CD4-positive, alpha-beta T cell treated with Interleukin-17A for 4 hours (primary cell): ENCODE results near the gene GLOD5.
A peak's percentile ranks its signal among the peaks of the same experiment; 100 is the strongest.

ENCODE experiments used
- DNase-seq: peaks from one replicate; pipeline ENCODE4 v3.0.0-alpha.2; 2020; ENCODE audit warnings: mixed read lengths

GLOD5 gene

GRCh38 chrX:48761674-48762471, at the start of gene GLOD5:
GLOD5 (plus strand) TSS chrX:48761747; CDS start chrX:48761791, 44 bp downstream.
- DNase-seq: peak; percentile 5

GRCh38 chrX:48711929-48712505, 49.5 kb upstream of the GLOD5 start:
- DNase-seq: no peak

- DNase-seq: no peak
Observed at GRCh38 chrX:48713847-48714246, 47.7 kb upstream of the GLOD5 start.

- DNase-seq: no peak
Observed at GRCh38 chrX:48714573-48714972, 47.0 kb upstream of the GLOD5 start.

DNA sequence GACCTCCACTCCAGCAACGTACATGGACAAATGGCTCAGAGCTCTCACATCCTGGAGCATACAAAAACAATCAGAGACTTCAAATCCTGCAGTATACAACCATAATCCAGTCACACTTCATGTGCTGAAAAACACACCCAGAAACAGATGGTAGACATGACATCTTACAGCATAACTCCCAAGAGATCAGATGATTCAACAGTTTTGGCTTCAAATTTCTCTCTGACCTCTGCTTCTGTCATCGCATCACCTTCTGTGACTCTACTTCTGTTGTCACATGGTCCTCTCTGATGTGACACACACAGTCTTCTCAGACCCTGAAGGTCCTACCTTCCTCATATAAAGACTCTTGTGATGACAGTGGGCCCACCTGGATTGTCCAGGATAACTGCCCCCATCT, 46.5 kb upstream of the GLOD5 start:
- DNase-seq: no peak

- no peak for DNase-seq
Observed at GRCh38 chrX:48715876-48716502, 45.6 kb upstream of the GLOD5 start.

- no peak for DNase-seq
Observed at GRCh38 chrX:48719958-48720357, 41.6 kb upstream of the GLOD5 start.

GRCh38 chrX:48720577-48721250, 40.8 kb upstream of the GLOD5 start:
- DNase-seq: no peak

GRCh38 chrX:48721916-48722315, 39.6 kb upstream of the GLOD5 start:
- DNase-seq: no peak

- DNase-seq: no peak
Observed at GRCh38 chrX:48726596-48726995, 35.0 kb upstream of the GLOD5 start.

DNA sequence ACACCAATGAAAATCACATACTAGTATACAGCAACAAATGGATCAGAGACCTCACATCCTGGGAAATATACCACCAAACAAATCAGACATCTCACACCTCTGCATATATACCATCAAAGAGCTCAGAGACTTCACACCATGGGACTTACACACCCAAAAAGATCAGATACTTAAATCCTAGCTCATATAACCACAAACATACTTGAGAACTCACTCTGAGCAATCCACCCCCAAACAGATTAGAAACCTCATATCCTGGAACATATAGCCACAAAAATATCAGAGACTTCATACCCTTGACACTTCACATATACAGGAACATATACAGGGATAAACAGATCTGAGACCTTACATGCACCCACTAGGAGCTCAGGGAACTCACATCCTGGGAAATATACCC, 32.9 kb upstream of the GLOD5 start:
- DNase-seq: no peak

DNA sequence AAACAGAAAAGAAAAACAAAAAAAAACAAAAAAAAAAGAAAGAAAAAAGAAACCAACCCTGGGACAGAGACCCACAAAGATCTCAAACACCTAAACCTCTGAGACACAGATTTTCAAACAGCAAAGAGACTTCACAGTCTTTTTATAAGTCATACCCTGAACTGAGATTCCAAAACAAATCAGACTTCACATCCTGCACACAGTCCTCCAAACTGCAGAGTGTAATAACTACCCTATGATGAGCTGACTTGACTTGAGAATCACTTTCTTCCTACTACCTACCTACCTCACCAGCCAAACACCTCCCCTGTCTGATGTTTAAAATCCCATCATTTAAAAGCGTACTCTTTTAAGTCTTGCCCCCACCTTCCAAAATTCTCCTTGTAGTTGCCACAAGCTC, 25.2 kb upstream of the GLOD5 start:
- no peak for DNase-seq

- DNase-seq: no peak
Observed at GRCh38 chrX:48736878-48737212, 24.7 kb upstream of the GLOD5 start.

- peak; percentile 87 for DNase-seq
Observed at GRCh38 chrX:48737213-48737938, 24.2 kb upstream of the GLOD5 start.

- DNase-seq: no peak
Observed at GRCh38 chrX:48737940-48738339, 23.6 kb upstream of the GLOD5 start.

DNA sequence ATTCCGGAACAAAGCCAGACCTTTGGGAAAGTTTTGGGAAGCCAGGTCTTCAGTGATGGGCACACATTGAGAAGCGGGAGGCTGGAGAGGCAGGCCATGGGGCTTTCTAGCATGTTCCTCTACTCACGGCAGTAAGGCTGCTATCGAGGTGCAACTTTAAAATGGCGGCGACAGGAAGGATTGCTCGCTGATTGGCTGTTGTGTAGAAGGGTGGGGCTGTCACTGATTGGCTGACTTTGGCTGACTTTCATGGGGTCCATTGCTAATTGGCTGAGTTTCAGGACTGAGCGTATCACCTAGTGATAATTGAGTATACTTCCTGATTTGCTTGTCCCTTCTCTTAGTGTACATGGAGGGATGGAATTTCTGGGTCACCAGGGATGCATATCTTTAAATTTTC, 19.7 kb upstream of the GLOD5 start:
- DNase-seq: no peak

DNA sequence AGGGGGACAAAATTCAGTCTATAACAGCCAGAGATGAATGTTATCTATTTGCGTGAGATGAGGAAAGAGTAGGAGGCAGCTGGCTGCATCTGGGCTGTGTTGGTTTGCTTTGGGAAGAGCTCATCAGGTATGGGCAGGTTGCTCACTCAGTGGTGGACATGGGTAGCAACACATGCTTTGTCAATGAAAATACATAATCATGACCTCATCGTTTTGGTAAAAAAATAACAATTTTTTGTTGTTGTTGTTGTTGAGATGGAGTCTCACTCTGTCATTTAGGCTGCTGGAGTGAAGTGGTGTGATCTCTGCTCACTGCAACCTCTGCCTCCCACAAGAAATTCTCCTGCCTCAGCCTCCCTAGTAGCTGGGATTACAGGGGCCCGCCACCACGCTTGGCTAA, 16.3 kb upstream of the GLOD5 start:
- DNase-seq: no peak

DNA sequence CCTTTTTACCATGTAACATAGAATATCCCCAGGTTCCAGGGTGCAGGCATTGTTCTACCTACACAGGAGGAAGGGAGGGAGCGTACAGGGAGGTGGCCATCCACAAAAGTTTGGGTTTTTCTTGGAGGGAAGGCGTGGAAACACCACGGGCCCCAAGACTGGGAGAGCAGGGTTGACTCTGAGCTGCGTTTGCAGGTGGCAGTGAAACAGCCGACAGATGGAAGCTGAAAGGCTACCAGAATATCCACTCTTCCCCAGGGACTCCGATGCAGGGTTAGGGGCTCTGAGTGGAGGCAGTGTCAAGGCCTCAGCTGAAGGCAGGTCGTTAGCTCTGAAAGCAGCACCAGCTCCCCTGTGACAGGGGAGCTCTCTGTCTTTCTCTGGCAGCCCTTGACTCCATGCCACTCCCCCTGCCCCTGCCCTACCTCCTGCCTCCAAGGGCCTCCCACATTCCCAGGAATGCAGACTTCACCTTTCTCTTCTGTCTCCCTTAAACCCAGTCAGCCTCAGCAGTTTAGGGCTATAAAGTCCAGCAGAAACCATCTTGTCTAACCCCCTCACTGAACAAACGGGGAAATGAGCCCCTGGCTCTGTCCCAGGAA, 14.0 kb upstream of the GLOD5 start:
- DNase-seq: no peak

DNA sequence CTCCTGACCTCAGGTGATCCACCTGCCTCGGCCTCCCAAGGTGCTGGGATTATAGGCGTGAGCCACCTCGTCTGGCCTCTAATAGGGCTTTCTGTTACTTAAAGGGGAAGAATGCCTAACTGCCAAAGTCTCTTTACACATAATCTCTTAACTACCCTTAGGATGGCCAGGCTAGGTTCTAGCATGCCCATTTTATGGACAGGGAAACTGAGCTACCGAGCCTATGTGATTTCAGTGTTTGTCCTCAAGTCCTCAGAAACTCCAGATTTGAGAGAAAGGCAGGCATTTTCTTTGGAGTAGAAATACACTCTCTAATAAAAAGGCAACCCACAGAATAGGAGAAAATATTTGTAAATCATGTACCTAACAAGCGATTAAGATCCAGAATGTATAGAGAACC, 12.4 kb upstream of the GLOD5 start:
- no peak for DNase-seq

DNA sequence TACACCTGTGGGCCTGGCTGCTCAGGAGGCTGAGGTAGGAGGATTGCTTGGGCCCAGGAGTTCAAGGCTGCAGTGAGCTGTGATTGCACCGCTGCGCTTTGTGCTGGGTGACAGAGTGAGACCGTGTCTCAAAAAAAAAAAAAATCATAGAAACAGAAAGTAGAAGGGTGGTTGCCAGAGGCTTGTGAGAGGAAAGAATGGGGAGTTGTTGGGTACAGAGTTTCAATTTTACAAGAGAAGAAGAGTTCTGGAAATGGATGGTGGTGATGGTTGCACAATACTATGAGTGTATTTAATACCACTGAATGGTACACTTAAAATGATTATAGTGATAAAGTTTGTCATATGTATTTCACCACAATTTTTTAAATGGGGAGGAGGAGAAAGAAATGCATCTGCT, 10.2 kb upstream of the GLOD5 start:
- DNase-seq: no peak

- no peak for DNase-seq
Observed at GRCh38 chrX:48752498-48752897, 9.0 kb upstream of the GLOD5 start.

DNA sequence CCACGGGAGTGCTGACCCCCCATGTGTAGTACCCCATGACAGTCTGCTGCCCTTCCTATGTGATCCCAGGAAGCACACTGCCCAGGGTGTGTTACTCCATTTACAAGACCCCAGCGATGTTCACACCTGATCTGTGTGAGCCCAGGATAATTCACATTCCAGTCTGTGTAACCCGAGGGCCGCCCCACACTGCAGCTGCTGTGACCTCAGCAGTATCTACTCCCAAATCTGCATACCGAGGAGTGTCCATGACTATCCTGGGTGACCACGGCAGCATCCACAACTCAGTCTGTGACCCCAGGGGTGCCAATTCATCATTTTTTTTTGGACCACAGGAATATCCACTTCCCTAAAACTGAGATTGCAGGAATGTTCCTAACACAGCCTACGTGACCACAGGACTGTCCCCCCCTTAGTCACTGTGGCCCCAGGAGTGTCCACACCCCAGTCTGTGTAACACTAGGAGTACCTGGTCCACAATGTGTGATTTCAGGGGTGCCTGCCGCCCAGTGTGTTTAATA, 7.8 kb upstream of the GLOD5 start:
- DNase-seq: no peak
